Occipital lobe (tissue), 2 donors: ENCODE results near the gene CNTNAP2. TPM values are rescaled to one million over a fixed set of nuclear protein-coding genes. Genes with fewer than 3 reads are reported as not detected.

Experiments
- DNase-seq: peaks from one replicate; lab custom pipeline; 2025; lab: John Stamatoyannopoulos, UW
- total RNA-seq: library from RNA; depleted of rRNA; stranded (reverse); fragments of >200 nt; gene quantifications from one replicate; pipeline ENCODE4 v1.2.3, GENCODE V29; 2014

CNTNAP2 gene
- total RNA-seq, 1 donor from 2014 or later, result 37.3 TPM

DNA sequence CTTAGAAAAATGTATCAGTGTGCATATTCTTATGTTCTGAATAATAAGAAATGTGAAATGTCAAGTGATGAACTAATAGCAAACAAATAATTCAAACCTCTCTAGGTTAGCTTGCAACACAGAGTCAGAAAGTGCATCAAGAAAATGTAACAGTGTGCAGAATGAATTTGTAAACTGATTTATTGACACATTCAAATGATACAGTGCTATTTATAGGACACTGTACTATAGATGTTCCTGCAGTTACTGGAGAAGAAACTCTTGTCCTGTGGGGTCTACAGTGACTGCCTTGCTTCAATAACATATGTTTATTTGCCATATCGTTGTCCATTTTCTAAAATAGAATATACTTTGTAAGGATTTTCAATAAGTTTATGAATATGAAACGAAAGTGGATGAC, 639.0 kb downstream of the CNTNAP2 start:
- DNase-seq, result no peak

- DNase-seq, result no peak
These were observed 647.9 kb downstream of the CNTNAP2 start for GRCh38 chr7:146764458-146764857.

GRCh38 chr7:146768957-146769356, 652.4 kb downstream of the CNTNAP2 start:
- no peak for DNase-seq

GRCh38 chr7:146772601-146773000, 656.0 kb downstream of the CNTNAP2 start:
- DNase-seq, result no peak

DNA sequence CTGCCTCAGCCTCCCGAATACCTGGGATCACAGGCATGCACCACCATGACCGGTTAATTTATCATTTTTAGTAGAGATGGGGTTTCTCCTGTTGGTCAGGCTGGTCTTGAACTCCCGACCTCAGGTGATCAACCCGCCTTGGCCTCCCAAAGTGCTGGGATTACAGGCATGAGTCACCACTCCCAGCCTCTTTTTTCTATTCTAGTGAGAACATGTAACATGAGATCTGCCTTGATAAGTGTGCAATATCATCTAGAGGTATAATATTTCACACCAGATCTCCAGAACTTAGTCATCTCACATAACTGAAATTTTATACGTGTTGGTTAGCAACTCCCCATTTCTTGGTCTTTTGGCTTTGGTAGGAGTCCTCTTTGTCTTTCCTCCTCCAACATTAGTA, 656.9 kb downstream of the CNTNAP2 start:
- DNase-seq, result no peak

GRCh38 chr7:146781352-146782116, 664.9 kb downstream of the CNTNAP2 start:
- no peak for DNase-seq

DNA sequence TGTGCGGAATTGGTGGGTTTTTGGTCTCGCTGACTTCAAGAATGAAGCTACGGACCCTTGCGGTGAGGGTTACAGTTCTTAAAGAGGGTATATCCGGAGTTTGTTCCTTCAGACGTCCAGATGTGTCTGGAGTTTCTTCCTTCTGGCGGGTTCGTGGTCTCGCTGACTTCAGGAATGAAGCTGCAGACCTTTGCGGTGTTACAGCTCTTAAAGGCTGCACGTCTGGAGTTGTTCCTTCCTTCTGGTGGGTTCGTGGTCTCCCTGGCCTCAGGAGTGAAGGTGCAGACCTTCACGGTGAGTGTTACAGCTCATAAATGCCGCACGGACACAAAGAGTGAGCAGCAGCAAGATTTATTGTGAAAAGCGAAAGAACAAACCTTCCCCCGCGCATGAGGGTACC, 670.7 kb downstream of the CNTNAP2 start:
- DNase-seq, result no peak

DNA sequence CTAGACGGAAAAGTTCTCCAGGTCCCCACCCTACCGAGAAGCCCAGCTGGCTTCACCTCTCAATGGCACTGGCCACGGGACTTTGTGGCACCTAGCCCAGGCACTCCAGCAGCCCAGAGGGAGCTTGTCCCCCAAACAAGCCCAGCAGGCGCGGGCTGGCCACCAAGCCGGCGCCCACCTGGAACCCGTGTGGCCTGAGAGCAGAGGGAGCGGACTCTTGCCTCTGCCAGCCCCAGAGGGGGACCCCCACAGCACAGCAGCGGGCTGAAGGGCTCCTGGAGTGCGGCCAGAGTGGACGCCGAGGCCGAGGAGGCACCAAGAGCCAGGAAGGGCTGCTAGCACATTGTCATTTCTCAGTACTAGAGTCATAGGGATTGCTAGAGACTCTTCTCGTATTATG, 671.4 kb downstream of the CNTNAP2 start:
- no peak for DNase-seq

GRCh38 chr7:146791344-146792285, 675.0 kb downstream of the CNTNAP2 start:
- DNase-seq, result no peak

GRCh38 chr7:146804620-146805019, 688.0 kb downstream of the CNTNAP2 start:
- no peak for DNase-seq

GRCh38 chr7:146805082-146805481, 688.5 kb downstream of the CNTNAP2 start:
- DNase-seq, result no peak

DNA sequence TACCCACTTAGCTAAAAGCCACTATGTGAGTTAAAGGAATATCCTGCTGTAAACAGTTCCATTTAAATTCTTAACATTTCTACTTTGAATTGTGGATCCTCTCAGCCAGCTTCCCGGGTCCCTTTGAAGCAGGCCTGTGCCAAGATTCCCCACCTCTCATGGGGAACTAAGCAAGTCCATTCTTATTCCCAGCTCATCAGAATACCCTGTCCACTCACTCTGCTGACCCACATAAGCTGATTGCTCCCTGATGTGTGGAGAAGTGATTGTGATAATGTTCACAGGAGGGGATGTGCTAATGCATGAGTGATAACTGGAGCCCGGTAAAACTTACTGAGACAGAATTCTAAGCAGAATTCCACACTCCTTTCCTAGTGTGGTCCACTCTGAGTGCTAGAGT, 709.7 kb downstream of the CNTNAP2 start:
- no peak for DNase-seq

GRCh38 chr7:146830686-146831085, 714.1 kb downstream of the CNTNAP2 start:
- DNase-seq, result no peak

DNA sequence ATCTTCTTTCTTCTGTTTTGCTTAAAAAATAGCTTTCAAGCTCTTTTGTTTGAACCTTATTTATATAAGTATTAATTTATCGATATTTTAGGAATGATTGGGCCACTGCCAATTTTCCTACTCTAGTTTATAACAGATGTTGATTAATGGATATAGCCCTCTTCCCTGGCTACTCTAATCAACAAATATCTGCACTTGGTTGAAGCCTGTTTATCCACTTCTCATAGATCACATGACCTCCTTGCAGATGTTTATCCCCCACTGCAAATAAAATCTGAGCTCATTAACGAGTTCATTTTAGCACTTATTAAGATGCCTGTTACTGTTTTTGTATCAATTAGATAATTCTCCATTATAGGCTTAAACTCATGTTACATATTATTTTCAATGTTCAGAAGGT, 715.3 kb downstream of the CNTNAP2 start:
- DNase-seq, result no peak

- DNase-seq, result no peak
These were observed 727.8 kb downstream of the CNTNAP2 start for GRCh38 chr7:146844405-146844804.

GRCh38 chr7:146858690-146859089, 742.1 kb downstream of the CNTNAP2 start:
- DNase-seq, result no peak

DNA sequence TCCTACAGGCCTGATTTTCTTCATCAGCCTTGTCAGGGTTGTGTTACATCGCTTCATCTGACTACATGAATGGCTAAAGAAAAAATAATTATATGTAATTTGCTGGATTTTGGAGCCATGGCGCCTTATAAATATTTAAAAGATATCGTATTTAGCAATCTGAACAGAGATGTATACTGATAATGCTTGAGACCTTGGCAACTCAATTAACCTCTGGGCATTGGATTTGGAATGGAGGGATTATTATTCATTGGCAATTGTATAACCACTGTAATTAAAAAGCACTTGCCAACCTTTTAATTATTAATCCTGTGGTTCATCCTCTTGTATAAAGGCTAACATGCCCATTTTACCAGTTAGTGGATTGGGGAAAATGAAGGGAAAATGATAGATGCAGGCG, 745.1 kb downstream of the CNTNAP2 start:
- DNase-seq, result no peak

DNA sequence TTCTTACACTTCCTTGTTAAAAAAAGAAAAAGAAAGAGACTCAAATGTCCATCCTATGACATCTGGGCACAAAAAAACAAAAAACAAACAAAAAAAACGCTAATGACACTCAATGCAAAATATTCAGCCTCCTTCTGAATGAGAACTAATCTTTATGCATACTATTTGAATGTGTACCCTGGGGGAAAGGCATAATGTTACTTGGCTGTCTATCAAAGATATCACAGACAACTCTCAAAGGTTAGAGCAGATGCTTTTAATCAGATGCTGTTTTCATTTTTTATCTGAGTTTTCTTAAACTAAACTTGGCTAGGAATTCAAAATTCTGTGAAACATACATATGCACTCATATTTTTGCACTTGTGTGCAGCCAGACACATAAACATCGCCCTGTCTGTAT, 745.8 kb downstream of the CNTNAP2 start:
- no peak for DNase-seq

GRCh38 chr7:146864644-146865043, 748.0 kb downstream of the CNTNAP2 start:
- no peak for DNase-seq

DNA sequence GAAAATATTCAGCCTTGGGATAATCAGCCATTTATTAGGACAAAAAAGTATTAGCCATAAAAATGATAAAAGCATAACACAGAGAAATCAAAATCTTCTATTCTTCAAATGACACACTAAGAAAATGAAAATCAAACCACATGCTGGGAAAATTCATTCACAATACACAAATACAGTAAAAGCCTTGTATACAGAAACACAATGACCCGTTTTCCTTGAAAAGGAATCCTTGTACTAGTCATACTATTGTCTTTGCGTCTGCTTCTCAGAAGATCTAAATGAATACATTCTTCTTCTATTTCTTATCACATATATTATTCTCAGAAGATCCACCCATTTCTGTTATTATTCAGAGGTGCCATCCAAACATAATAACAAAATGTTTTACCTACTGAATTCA, 749.1 kb downstream of the CNTNAP2 start:
- no peak for DNase-seq

DNA sequence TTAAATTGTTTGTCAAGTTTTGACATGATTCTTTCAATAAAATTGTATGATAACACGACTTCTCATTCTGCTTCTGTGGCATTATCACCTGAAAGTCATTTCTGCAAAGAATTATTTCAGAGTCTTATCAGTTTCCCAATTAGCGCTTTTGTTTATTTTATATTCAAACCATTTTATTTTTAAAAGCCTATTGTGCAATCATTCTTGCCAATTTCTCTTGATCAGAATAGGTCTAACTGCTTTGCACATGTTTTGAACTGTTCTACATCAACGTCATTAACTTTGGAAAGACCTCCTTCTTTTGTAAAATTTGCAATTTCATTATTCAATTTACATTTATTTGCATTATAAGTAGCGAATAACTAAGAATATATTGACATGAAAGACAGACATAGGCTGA, 758.1 kb downstream of the CNTNAP2 start:
- no peak for DNase-seq

- no peak for DNase-seq
These were observed 758.7 kb downstream of the CNTNAP2 start for GRCh38 chr7:146875237-146875785.
